ENCODE data around the gene TRIM40. TPM values are rescaled to one million over a fixed set of nuclear protein-coding genes. Genes with fewer than 3 reads are reported as not detected.

The TRIM40 gene
- total and polyA plus RNA-seq, 2 experiments from 2014 or later, result not detected

GRCh38 chr6:30122515-30122914 is 13.4 kb upstream of the TRIM40 start:
- Histone ChIP-seq H3K27me3 (ENCODE audit: insufficient read depth) (peaks cover 48% of the 10 kb centered on the region), H2AFZ (no peak overlapping the region), H3K36me3 (ENCODE audit: insufficient read depth) (no peaks in the 10 kb centered on the region), H3K4me3 (no peak overlapping the region), H3K4me2 (no peak overlapping the region), H3K79me2 (replicated peaks; ENCODE audit: insufficient read depth) (no peaks in the 10 kb centered on the region), H3K27ac (ENCODE audit: low read depth) (no peak overlapping the region), H3F3A (replicated peaks; ENCODE audit: low read depth) (no peaks in the 10 kb centered on the region), H3K4me1 (ENCODE audit: insufficient read depth) (no peaks in the 10 kb centered on the region), H3K9me2 (ENCODE audit: insufficient read depth) (no peaks in the 10 kb centered on the region), H4K20me1 (replicated peaks; ENCODE audit: insufficient read depth) (0 out of 2 replicates have a peak, but pooled peaks cover 4% of the 10 kb centered on the region)
- Mint-ChIP-seq H3K9me3 (no peaks in the 10 kb centered on the region), H3K4me1 (no peaks in the 10 kb centered on the region), H3K36me3 (ENCODE audit: low read depth) (no peaks in the 10 kb centered on the region), H3K4me3 (no peak overlapping the region), H3K27me3 (ENCODE audit: insufficient read depth, low read depth, poor library complexity) (peaks cover 26% of the 10 kb centered on the region), H3K27ac (no peak overlapping the region)
- DNase-seq (ENCODE audit: low spot score) (no peak), ATAC-seq (no peak)
- TF ChIP-seq STAT1 (IDR thresholded peaks at IDR 0.05; ENCODE audit: unreplicated experiment), result no peak
- TF ChIP-seq CREB1 (CRISPR knock-in tag; IDR thresholded peaks at IDR 0.05; ENCODE audit: low read depth), result no peak

- H2AFZ ChIP-seq, result peak overlapping the region; percentile 84
- H3K36me3 Mint-ChIP-seq (ENCODE audit: low read depth), result no peaks in the 10 kb centered on the region
- TF ChIP-seq EZH2 (IDR thresholded peaks at IDR 0.05; ENCODE audit: low read depth, unreplicated experiment), result peak; percentile 23
- TF ChIP-seq ETS1 (IDR thresholded peaks at IDR 0.05), result no peak
- 0 out of 2 replicates have a peak, but pooled peaks have one; percentile 15 for TF ChIP-seq ZNF462 (CRISPR knock-in tag; IDR thresholded peaks at IDR 0.05)
- H3K4me1 ChIP-seq (ENCODE audit: insufficient read depth), result peaks cover 4% of the 10 kb centered on the region; the same call in 1 of the 2 replicates
- peaks cover 3% of the 10 kb centered on the region; the same call in 2 of the 3 replicates for H3K4me1 Mint-ChIP-seq
- no peak overlapping the region for H3K27ac Mint-ChIP-seq
- H4K20me1 ChIP-seq (replicated peaks; ENCODE audit: insufficient read depth), result 0 out of 2 replicates have a peak, but pooled peaks cover 4% of the 10 kb centered on the region
- H3K27me3 Mint-ChIP-seq (ENCODE audit: insufficient read depth, low read depth, poor library complexity), result peaks cover 59% of the 10 kb centered on the region
- H3K36me3 ChIP-seq (ENCODE audit: insufficient read depth), result no peaks in the 10 kb centered on the region
- peak overlapping the region; percentile 84 for H3K4me2 ChIP-seq
- H3K27me3 ChIP-seq (ENCODE audit: insufficient read depth), result peaks cover 90% of the 10 kb centered on the region
- H3K27ac ChIP-seq (ENCODE audit: low read depth), result no peak overlapping the region
- no peaks in the 10 kb centered on the region for H3K79me2 ChIP-seq (replicated peaks; ENCODE audit: insufficient read depth)
- H3K9me3 Mint-ChIP-seq, result no peaks in the 10 kb centered on the region
- DNase-seq (ENCODE audit: low spot score), result peak; percentile 77
- H3K9me2 ChIP-seq (ENCODE audit: insufficient read depth), result no peaks in the 10 kb centered on the region
- peak overlapping the region; percentile 77 for H3K4me3 Mint-ChIP-seq
- no peaks in the 10 kb centered on the region for H3F3A ChIP-seq (replicated peaks; ENCODE audit: low read depth)
- peak overlapping the region; percentile 70 for H3K4me3 ChIP-seq
- peak; percentile 83 for ATAC-seq
Observed at GRCh38 chr6:30127238-30128093, 8.5 kb upstream of the TRIM40 start.
